NK-92 treated with Interleukin-12 subunit alpha and Interleukin-12 subunit beta, amount 100 ng/mL, for 24 hours (cell line): ENCODE measurements around the gene NTNG1.

Source experiments
- DNase-seq: peaks from one replicate; lab custom pipeline; 2025; lab: John Stamatoyannopoulos, UW

Gene NTNG1

DNA sequence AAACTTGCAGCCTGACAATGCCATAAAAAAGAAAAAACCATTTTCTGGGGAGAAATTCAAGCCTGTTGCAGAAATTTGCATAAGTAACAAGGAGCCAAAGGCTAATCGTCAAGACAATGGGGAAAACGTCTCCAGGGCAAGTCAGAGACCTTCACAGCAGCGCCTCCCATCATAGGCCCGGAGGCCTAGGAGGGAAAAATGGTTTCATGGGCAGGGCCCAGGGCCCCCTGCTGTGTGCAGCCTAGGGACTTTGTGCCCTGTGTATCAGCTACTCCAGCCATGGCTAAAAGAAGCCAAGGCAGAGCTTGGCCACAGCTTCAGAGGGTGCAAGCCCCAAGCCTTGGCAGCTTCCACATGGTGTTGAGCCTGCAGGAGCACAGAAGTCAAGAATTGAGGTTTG is 369.5 kb downstream of the NTNG1 start:
- DNase-seq, result no peak

DNA sequence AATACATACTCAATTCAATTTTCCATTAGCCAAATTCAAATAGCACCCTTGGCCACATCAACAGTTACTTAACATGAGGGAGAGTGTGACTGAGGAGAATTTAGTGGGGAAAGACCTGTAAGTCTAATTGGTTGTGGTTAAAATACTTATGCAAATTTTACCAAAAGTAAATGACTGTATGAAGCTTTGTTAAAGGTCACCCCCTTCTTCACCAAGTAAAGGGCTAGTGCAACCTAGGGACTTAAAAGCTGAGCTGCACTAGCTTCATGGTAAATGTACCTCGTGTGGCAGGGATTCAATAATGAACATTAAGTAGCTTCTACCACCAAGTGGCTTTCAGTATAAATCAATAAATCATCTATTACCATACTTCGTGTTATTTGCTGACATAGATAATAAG is 372.0 kb downstream of the NTNG1 start:
- DNase-seq, result no peak

DNA sequence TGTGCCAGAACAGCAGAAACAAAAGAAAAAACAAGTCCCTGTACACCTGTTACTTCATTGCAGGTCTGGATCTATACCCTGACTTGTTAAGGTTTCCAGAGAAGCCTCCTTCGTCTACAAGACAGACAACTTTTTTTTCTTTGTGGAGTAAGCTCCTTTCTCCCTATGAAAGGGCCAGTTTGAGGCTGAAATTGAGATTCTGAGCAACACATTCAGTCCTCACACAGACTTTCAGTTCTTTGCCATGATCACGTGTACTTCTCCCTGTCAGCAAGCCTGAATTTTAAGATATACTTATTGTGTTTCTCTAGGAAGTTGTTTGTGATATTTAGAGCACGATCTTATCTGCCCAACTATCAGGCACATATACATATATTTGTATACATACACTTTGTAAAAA is 374.0 kb downstream of the NTNG1 start:
- DNase-seq, result no peak

DNA sequence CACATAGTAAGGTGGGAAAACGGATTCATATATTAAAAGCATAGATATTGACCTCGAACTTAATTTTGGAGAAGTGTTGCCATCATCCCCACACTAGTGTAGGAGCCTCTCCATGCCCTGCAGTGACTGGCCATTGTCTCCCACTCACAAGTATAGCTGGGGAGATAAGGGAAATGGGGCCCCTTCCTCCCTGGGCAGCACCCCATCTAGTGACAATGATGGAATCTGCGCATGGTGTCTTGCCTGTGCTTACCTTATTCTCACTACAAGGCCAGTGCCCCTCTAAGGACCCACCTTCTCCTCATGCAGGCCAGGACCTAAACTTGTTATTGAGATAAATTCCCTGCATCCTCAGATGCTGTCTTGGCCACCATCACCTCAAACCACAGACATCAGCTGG is 374.9 kb downstream of the NTNG1 start:
- no peak for DNase-seq

DNA sequence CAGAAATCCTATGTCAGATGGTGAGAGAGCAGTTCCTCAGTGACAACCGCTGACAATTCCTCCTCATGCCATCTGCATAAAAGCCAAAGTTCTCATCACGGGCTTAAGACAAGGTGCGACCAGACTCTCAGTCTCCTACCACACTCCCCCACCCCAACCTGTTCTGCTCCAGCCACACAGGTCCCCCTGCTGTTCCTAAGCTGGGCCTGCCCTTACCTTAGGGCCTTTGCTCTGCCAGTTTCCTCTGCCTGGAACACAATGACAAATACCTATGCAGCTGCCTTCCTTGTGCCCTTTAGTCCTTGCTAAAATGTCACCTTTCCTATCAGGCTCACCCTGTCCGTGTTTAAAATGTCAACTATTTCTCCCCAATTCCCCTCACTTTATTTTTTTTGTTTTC is 382.2 kb downstream of the NTNG1 start:
- DNase-seq, result no peak

DNA sequence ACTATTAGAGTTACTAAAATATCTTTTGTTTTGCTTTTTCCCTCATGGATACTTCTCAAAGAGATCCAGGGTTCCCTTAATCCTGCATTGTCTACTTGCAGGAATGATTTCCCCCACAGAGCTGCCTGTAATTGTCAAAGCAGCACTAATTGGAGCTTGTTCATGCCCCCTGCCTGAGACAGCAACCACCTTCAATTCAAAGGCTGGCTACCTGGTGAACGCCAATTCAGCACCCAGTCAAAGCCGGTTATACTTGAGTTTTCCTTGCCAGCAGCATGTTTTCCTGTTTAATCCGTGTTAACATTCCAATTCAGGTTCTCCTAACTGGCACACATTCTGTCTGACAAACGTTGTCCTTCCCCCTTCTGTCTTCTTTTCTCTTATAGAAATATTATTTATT is 382.9 kb downstream of the NTNG1 start:
- no peak for DNase-seq

DNA sequence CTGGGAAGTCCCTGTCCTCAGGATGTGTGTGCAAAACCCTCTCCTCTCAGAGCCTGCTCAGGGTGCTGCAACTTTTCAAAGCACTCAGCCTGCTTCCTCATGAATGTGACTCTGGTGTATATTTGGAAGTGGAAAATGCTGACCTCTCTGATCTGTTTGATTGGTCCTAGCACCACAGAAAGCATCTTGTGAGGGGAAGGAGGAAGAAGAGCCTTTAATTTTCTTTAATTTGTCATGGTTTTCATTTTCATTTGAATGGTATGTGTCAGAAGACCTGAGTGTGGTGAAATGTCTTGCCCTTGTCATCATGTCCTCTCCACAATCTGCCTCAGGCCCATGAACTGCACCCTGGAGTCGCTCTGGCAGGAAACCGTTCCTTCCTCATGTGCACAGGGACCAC is 383.5 kb downstream of the NTNG1 start:
- DNase-seq, result no peak

DNA sequence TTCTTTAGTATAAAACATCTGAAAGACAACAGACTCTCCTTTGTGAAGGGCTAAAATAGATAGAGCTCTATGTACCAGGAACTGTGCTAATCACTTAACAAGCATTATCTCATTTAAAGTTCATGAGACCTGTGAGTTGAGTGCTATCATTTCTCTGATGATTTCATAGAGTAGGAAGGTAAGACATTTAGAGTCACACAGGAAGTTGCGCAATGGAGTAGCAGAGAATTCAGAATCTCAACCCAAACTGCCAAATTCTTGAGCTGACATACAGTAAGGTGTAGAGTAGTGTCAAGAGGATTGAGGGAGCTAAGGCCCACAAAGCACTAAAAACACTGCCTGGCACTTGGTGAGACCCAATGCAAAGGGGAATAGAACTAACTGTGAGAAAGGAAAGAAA is 384.3 kb downstream of the NTNG1 start:
- no peak for DNase-seq

DNA sequence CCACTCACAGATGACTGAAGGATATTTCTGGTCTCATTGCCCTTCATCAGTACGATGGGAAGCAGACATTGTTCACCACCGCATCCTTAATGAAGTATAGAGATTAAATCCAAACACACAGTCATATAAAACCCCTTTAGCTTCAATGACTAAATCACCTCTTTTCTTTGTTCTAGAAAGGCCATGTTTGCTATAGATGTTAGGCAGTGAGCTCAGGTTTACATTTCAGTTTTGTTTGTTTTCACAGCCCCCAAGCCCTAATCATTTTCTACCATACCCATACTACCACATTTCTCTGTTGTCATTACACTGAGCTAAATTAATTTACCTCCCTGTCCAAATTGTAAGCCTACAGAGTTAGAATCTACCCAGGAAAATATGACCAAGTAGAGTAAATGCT is 385.1 kb downstream of the NTNG1 start:
- DNase-seq, result no peak

DNA sequence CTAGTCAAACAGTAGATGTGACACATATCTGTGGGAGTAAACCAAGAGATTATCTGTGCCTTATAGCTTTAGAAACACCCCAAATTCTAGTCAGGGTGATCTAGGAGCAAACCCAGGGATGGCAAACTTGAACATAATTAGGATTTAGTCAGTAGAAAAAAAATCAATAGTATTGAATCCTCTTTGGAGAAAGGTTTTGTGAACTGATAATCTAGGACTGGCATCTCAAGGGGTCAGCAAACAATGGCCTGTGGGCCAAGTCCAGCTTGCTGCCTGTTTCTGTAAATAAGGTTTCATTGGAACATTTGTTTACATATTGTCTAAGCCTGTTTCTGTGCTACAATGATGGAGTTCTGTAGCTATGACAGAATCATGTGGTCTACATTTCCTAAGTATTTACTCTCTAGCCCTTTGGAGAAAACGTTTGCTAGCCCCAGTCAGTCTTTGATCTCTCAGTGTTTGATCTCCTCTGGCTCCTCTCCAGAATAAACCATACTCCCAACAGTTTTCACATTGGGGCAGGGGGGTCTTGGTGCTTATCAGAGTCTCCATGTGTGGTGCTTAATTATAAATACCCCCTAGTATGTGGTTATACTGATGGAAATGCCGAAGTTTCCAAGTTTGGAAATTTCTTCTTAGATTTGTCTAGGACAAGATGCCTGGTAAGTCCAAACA is 385.8 kb downstream of the NTNG1 start:
- DNase-seq, result no peak

DNA sequence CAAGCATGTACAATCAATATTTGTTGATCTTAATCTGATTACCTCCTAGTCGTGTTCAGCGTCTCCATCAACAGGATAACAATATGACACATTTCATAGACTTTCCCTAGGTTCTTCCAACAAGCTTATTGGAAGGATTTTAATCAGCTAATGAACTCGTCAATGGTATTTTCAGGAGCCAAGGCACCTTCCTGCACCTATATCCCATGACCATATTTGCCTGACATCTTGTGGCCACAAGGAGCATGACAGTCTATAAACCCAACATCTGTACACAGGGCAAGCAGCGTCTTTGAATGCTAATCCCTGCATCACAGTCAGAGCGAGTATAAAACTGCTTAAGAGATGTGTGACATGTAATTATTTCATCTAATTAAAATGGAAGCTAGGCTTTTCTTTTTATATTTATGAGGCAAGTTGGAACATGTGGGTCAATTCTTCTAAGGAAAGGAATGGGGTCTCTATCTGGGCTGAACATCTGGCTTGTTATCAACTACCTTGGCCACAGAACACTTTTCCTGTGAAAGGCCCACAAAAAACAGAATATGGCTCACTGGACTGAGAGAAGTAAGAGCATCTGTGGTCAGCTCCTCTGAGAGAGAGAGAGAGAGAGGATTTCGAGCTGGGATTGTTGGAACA is 388.8 kb downstream of the NTNG1 start:
- no peak for DNase-seq

DNA sequence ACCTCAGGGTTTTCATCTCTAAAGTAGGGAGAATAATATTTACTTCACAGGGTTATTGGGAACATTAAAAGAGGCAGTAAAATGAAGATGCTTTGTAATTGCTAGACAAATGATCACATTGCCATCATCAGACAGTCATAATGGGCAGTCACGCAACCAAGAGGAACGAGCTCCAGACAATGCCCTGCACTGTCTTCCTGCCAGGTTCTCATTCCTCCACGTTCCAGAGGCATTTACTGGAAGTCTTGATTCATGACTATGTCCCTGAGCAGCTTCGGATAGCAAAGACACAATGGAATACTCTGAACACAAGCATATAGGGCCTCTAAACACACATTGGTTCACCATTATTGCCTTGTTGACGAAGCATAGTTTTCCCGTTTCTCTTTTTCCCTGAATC is 389.7 kb downstream of the NTNG1 start:
- no peak for DNase-seq

DNA sequence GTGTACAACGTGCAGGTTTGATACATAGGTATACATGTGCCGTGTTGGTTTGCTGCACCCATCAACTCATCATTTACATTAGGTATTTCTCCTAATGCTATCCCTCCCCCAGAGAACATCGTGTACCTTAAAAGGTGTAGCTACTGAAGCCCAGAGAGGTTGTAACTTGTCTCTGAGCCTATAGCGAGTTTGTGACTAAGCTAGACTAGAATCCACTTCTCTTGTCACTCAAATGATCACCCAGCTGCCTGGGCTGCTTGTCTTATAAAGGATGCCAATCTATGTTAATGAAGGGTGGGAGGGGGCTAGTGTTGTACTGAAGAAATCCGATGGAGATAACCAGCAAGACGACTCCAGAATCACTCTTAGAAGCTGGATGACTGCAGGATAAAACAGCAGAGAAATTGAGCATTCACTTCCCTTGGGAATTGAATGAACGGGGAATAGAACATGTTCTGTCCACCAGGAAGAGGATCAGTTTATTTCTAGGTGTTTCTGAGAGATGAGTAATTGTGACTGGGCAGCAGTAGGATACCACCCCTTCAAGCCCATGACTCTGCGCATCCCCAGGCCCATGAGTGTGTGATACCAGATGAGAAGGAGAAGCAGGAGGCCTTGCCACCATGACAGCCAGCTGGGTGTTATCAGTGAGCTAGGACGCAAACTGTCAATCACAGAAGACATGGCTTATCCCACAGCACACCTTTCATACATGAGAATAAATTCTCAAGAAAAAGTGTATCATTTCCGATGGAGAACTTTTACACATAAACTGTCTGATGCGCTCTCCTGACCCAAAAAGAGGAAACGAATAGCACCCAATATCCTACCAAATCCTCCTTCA is 390.4 kb downstream of the NTNG1 start:
- DNase-seq, result no peak

DNA sequence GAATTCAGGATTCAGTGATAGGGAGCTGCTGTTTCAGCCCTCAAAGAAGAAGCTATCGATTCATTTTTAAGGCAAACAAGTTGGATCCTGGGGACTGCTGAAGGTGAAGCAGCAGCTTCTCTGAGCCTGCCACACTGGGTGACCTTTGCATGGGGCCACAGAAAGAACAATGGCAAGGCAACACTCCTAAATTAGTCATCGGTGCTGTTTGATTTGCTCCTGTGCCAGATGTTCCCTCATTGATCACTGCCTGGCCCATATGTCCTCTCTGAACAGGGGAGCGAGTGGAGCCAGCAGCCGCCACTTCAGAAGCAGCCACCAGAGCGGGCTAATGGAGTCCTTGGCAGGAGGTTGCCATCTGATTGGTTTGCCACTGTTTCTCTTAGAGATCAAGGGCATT is 391.5 kb downstream of the NTNG1 start:
- DNase-seq, result no peak
